ENCODE measurements around the gene MLXIP. TPM values are rescaled to one million over a fixed set of nuclear protein-coding genes. Genes with fewer than 3 reads are reported as not detected.

Gene MLXIP
- total and polyA plus RNA-seq, 2 experiments from 2014 or later = 16.2 to 23.0 TPM

- TF ChIP-seq ZNF462 (CRISPR knock-in tag; IDR thresholded peaks at IDR 0.05) (no peak), POLR2AphosphoS5 (IDR thresholded peaks at IDR 0.05; ENCODE audit: low read depth) (no peak), EZH2phosphoT487 (IDR thresholded peaks at IDR 0.05; ENCODE audit: unreplicated experiment) (no peak)
Measured at GRCh38 chr12:122099280-122099749, 20.8 kb downstream of the MLXIP start (continued).

- Histone ChIP-seq H3K79me2 (replicated peaks; ENCODE audit: insufficient read depth) (peaks cover 62% of the 10 kb centered on the region), H3K4me1 (ENCODE audit: insufficient read depth) (peaks cover 15% of the 10 kb centered on the region), H2AFZ (no peak overlapping the region), H3K27ac (ENCODE audit: low read depth) (no peak overlapping the region), H4K20me1 (replicated peaks; ENCODE audit: insufficient read depth) (peaks cover 12% of the 10 kb centered on the region), H3K4me2 (peak overlapping the region; percentile 60; the same call in 1 of the 2 replicates), H3K9me2 (ENCODE audit: insufficient read depth) (no peaks in the 10 kb centered on the region), H3K4me3 (no peak overlapping the region), H3K27me3 (ENCODE audit: insufficient read depth) (no peaks in the 10 kb centered on the region), H3F3A (replicated peaks; ENCODE audit: low read depth) (0 out of 2 replicates have a peak, but pooled peaks cover 3% of the 10 kb centered on the region), H3K36me3 (ENCODE audit: insufficient read depth) (peaks cover 4% of the 10 kb centered on the region; the same call in 1 of the 2 replicates)
- Mint-ChIP-seq H3K27ac (no peak overlapping the region), H3K4me1 (peaks cover 22% of the 10 kb centered on the region), H3K9me3 (no peaks in the 10 kb centered on the region), H3K4me3 (no peak overlapping the region), H3K36me3 (ENCODE audit: low read depth) (peaks cover 2% of the 10 kb centered on the region), H3K27me3 (ENCODE audit: insufficient read depth, low read depth, poor library complexity) (peaks cover 4% of the 10 kb centered on the region)
- ATAC-seq (no peak), DNase-seq (ENCODE audit: low spot score) (no peak)
- TF ChIP-seq STAT1 (IDR thresholded peaks at IDR 0.05; ENCODE audit: unreplicated experiment) = no peak
- TF ChIP-seq JUNB (IDR thresholded peaks at IDR 0.05; ENCODE audit: unreplicated experiment) = no peak
- no peak for TF ChIP-seq EZH2phosphoT487 (IDR thresholded peaks at IDR 0.05; ENCODE audit: unreplicated experiment)
- TF ChIP-seq CREB1 (CRISPR knock-in tag; IDR thresholded peaks at IDR 0.05; ENCODE audit: low read depth) = no peak
- TF ChIP-seq POLR2AphosphoS5 (IDR thresholded peaks at IDR 0.05; ENCODE audit: low read depth) = no peak
Measured at GRCh38 chr12:122099856-122100255, 21.3 kb downstream of the MLXIP start.
